ENCODE results near the gene DELE1.

DELE1 gene

GRCh38 chr5:141877356-141878185, 46.1 kb upstream of the DELE1 start:
- no peak overlapping the region for H3K4me2 ChIP-seq (ENCODE audit: low read depth, low read length, poor library complexity, severe bottlenecking)
- H3K4me3 ChIP-seq (ENCODE audit: low read length, poor library complexity, severe bottlenecking): no peak overlapping the region
- H3K9me3 ChIP-seq (ENCODE audit: insufficient read depth, low read depth, low read length): no peaks in the 10 kb centered on the region
- no peaks in the 10 kb centered on the region for H3K9me2 ChIP-seq (replicated peaks; ENCODE audit: low read depth, low read length)
- TF ChIP-seq EZH2phosphoT487 (IDR thresholded peaks at IDR 0.05; ENCODE audit: borderline replicate concordance): no peak
- no peak for TF ChIP-seq CTCF (conservative IDR thresholded peaks at IDR 0.05; ENCODE audit: low read length)
- no peaks in the 10 kb centered on the region for H3K36me3 ChIP-seq (ENCODE audit: insufficient read depth, low read length)
- no peak overlapping the region for H3K9ac ChIP-seq (ENCODE audit: low read depth, low read length, poor library complexity, severe bottlenecking)
- no peaks in the 10 kb centered on the region for H3F3A ChIP-seq (ENCODE audit: low read depth)
- H4K20me1 ChIP-seq (ENCODE audit: insufficient read depth, low read length, poor library complexity, severe bottlenecking): no peaks in the 10 kb centered on the region
- H2AFZ ChIP-seq (ENCODE audit: low read length): no peak overlapping the region
- H3K27me3 ChIP-seq (ENCODE audit: insufficient read depth, low read length, poor library complexity, severe bottlenecking): no peaks in the 10 kb centered on the region
- H3K79me2 ChIP-seq (ENCODE audit: insufficient read depth, low read length): no peaks in the 10 kb centered on the region
- peaks cover 27% of the 10 kb centered on the region for H3K4me1 ChIP-seq (ENCODE audit: insufficient read depth, low read length, poor library complexity, severe bottlenecking)

GRCh38 chr5:141878186-141878710, 45.4 kb upstream of the DELE1 start, which contains the start of gene PCDH1:
TSS of gene PCDH1 (minus strand) at chr5:141878410. CDS start at chr5:141878262, 148 bp downstream.
- H3K4me2 ChIP-seq (ENCODE audit: low read depth, low read length, poor library complexity, severe bottlenecking): peak within 1 kb of the TSS; percentile 27
- no peaks in the 10 kb centered on the region for H4K20me1 ChIP-seq (ENCODE audit: insufficient read depth, low read length, poor library complexity, severe bottlenecking)
- H3K4me1 ChIP-seq (ENCODE audit: insufficient read depth, low read length, poor library complexity, severe bottlenecking): peaks cover 27% of the 10 kb centered on the region
- H3F3A ChIP-seq (ENCODE audit: low read depth): no peaks in the 10 kb centered on the region
- H3K79me2 ChIP-seq (ENCODE audit: insufficient read depth, low read length): no peaks in the 10 kb centered on the region
- no peak within 1 kb of the TSS for H3K9ac ChIP-seq (ENCODE audit: low read depth, low read length, poor library complexity, severe bottlenecking)
- no peak within 1 kb of the TSS for H2AFZ ChIP-seq (ENCODE audit: low read length)
- no peaks in the 10 kb centered on the region for H3K27me3 ChIP-seq (ENCODE audit: insufficient read depth, low read length, poor library complexity, severe bottlenecking)
- no peaks in the 10 kb centered on the region for H3K36me3 ChIP-seq (ENCODE audit: insufficient read depth, low read length)
- TF ChIP-seq CTCF (conservative IDR thresholded peaks at IDR 0.05; ENCODE audit: low read length) (no peak), EZH2phosphoT487 (IDR thresholded peaks at IDR 0.05; ENCODE audit: borderline replicate concordance) (no peak)
- H3K4me3 ChIP-seq (ENCODE audit: low read length, poor library complexity, severe bottlenecking): no peak within 1 kb of the TSS
- no peaks in the 10 kb centered on the region for H3K9me3 ChIP-seq (ENCODE audit: insufficient read depth, low read depth, low read length)
- H3K9me2 ChIP-seq (replicated peaks; ENCODE audit: low read depth, low read length): no peaks in the 10 kb centered on the region

- Histone ChIP-seq H3K79me2 (ENCODE audit: insufficient read depth, low read length) (no peaks in the 10 kb centered on the region), H3K4me3 (ENCODE audit: low read length, poor library complexity, severe bottlenecking) (no peak overlapping the region), H3K36me3 (ENCODE audit: insufficient read depth, low read length) (no peaks in the 10 kb centered on the region), H3K4me2 (ENCODE audit: low read depth, low read length, poor library complexity, severe bottlenecking) (peak overlapping the region; percentile 27), H3K9me3 (ENCODE audit: insufficient read depth, low read depth, low read length) (no peaks in the 10 kb centered on the region), H3K9ac (ENCODE audit: low read depth, low read length, poor library complexity, severe bottlenecking) (no peak overlapping the region), H3K4me1 (ENCODE audit: insufficient read depth, low read length, poor library complexity, severe bottlenecking) (peaks cover 27% of the 10 kb centered on the region), H3K9me2 (replicated peaks; ENCODE audit: low read depth, low read length) (no peaks in the 10 kb centered on the region), H4K20me1 (ENCODE audit: insufficient read depth, low read length, poor library complexity, severe bottlenecking) (no peaks in the 10 kb centered on the region), H2AFZ (ENCODE audit: low read length) (no peak overlapping the region), H3K27me3 (ENCODE audit: insufficient read depth, low read length, poor library complexity, severe bottlenecking) (no peaks in the 10 kb centered on the region), H3F3A (ENCODE audit: low read depth) (no peaks in the 10 kb centered on the region)
- TF ChIP-seq EZH2phosphoT487 (IDR thresholded peaks at IDR 0.05; ENCODE audit: borderline replicate concordance) (no peak), CTCF (conservative IDR thresholded peaks at IDR 0.05; ENCODE audit: low read length) (peak; percentile 96)
Measured at GRCh38 chr5:141878711-141879425, 44.8 kb upstream of the DELE1 start.
